ENCODE data around the gene UBE2E2. TPM values are rescaled to one million over a fixed set of nuclear protein-coding genes. Genes with fewer than 3 reads are reported as not detected.

Gene UBE2E2
- total RNA-seq, 1 donor = 41.5 TPM

DNA sequence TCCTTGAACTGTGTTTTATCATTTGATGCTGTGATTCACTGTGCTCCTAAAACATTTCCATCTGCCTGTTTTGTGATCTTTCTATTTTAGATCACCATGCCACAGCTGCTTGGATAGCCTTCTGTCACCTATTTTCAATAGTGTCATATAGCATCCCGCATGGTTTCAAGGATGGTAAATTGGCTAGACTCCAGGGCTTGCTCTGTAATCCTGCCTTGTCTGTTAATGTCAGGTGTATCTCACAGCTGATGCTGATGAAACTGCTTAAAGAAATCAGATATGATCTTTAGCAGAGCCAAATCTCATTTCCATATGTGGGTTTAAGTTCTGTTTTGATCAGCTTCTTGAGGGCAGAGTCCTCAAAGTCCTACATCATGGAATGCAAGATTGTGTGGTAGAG is 182.2 kb downstream of the UBE2E2 start:
- no peak overlapping the region for H3K4me3 ChIP-seq (ENCODE audit: low read depth, low read length)
- TF ChIP-seq, protein P1, sequence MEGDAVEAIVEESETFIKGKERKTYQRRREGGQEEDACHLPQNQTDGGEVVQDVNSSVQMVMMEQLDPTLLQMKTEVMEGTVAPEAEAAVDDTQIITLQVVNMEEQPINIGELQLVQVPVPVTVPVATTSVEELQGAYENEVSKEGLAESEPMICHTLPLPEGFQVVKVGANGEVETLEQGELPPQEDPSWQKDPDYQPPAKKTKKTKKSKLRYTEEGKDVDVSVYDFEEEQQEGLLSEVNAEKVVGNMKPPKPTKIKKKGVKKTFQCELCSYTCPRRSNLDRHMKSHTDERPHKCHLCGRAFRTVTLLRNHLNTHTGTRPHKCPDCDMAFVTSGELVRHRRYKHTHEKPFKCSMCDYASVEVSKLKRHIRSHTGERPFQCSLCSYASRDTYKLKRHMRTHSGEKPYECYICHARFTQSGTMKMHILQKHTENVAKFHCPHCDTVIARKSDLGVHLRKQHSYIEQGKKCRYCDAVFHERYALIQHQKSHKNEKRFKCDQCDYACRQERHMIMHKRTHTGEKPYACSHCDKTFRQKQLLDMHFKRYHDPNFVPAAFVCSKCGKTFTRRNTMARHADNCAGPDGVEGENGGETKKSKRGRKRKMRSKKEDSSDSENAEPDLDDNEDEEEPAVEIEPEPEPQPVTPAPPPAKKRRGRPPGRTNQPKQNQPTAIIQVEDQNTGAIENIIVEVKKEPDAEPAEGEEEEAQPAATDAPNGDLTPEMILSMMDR (IDR thresholded peaks at IDR 0.05; ENCODE audit: insufficient read depth, low read depth, low read length) = no peak
- no peak for DNase-seq (ENCODE audit: low read depth)

- no peak overlapping the region for H3K4me3 ChIP-seq (ENCODE audit: low read depth, low read length)
- no peak for DNase-seq (ENCODE audit: low read depth)
- TF ChIP-seq, protein P1 (IDR thresholded peaks at IDR 0.05; ENCODE audit: insufficient read depth, low read depth, low read length) = no peak
These were observed 184.3 kb downstream of the UBE2E2 start for GRCh38 chr3:23387286-23387918.

DNA sequence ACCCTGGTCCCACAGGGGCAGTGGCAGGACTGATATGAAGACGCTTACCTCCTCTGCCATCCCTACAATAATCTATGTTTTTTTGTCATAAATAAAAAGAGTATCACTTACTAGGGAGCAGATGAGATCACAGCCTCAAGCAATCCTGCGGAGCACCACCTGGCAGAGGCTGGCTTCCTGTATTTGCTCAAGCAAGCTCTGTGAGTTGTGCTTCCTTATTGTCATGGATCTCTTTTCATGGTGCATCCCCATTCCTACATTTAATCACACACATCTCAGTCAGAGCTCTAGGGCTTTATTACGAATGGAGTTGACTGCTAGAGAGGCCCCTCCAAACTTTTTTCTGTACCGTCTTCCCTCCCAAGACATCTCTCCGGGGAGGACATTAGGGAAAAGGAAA is 186.0 kb downstream of the UBE2E2 start:
- TF ChIP-seq, protein P1 (IDR thresholded peaks at IDR 0.05; ENCODE audit: insufficient read depth, low read depth, low read length) = no peak
- H3K4me3 ChIP-seq (ENCODE audit: low read depth, low read length) = no peak overlapping the region
- no peak for DNase-seq (ENCODE audit: low read depth)

GRCh38 chr3:23389686-23390085 is 186.6 kb downstream of the UBE2E2 start:
- TF ChIP-seq, protein P1 (IDR thresholded peaks at IDR 0.05; ENCODE audit: insufficient read depth, low read depth, low read length) = no peak
- no peak overlapping the region for H3K4me3 ChIP-seq (ENCODE audit: low read depth, low read length)
- DNase-seq (ENCODE audit: low read depth) = no peak

- H3K4me3 ChIP-seq (ENCODE audit: low read depth, low read length) = no peak overlapping the region
- DNase-seq (ENCODE audit: low read depth) = no peak
- TF ChIP-seq, protein P1 (IDR thresholded peaks at IDR 0.05; ENCODE audit: insufficient read depth, low read depth, low read length) = no peak
These were observed 187.3 kb downstream of the UBE2E2 start for GRCh38 chr3:23390446-23390845.

- TF ChIP-seq, protein P1 (IDR thresholded peaks at IDR 0.05; ENCODE audit: insufficient read depth, low read depth, low read length) = no peak
- DNase-seq (ENCODE audit: low read depth) = no peak
- no peak overlapping the region for H3K4me3 ChIP-seq (ENCODE audit: low read depth, low read length)
These were observed 187.9 kb downstream of the UBE2E2 start for GRCh38 chr3:23390989-23391553.

DNA sequence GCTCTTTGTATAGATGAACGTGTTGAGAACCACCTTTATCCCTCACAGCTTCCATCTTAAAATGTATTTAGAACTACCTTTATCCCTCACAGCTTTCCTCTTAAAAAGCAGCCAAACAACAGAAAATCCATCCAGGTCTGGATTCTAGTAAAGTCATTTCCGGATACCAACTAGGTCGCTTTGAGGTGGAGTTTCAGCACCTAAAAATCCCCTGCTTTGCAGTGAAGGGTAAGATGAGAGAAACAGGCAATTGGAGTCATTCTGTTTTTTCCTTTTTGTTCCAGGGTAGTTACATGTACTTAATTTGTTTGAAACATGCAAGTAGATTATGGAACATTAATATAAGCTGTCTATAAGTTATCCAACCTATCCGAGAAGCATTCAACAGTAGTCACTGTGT is 192.0 kb downstream of the UBE2E2 start:
- DNase-seq (ENCODE audit: low read depth) = no peak
- H3K4me3 ChIP-seq (ENCODE audit: low read depth, low read length) = no peak overlapping the region
- TF ChIP-seq, protein P1 (IDR thresholded peaks at IDR 0.05; ENCODE audit: insufficient read depth, low read depth, low read length) = no peak

All from fibroblast of villous mesenchyme (primary cell).